Measurements from ENCODE around the gene TMTC2.

GRCh38 chr12:82760423-82760822, 73.7 kb downstream of the TMTC2 start:
- TF ChIP-seq GATA2 (IDR thresholded peaks at IDR 0.05; ENCODE audit: low read depth, low read length) (no peak), GATA3 (IDR thresholded peaks at IDR 0.05; ENCODE audit: low read depth, low read length) (no peak)
